MM.1S (cell line): ENCODE results near the gene NQO2.

ENCODE experiments used
- DNase-seq: peaks from one replicate; pipeline ENCODE4 v3.0.0-alpha.2; 2015
- H2AFZ ChIP-seq: fragments of 300-600 bp; sonication (generic); 2 replicates; pipeline ENCODE4 v1.6.0; 2016; ENCODE audit warnings: antibody characterized with exemption, low read length
- H3F3A ChIP-seq: fragments of 300-600 bp; sonication (generic); 2 replicates; pipeline ENCODE4 v1.6.1; 2016; ENCODE audit warnings: mild to moderate bottlenecking, antibody characterized with exemption, low read length, moderate library complexity, mixed read lengths; ENCODE audit not compliant: insufficient read depth
- H3K27ac ChIP-seq: fragments of 300-600 bp; sonication (generic); 2 replicates; pipeline ENCODE4 v1.5.1; 2016; ENCODE audit warnings: mild to moderate bottlenecking, low read length
- H3K27me3 ChIP-seq: fragments of 300-600 bp; sonication (generic); replicated peaks from 2 replicates; pipeline ENCODE4 v1.6.0; 2016; ENCODE audit warnings: low read length; ENCODE audit not compliant: insufficient read depth
- H3K36me3 ChIP-seq: fragments of 300-600 bp; sonication (generic); replicated peaks from 2 replicates; pipeline ENCODE4 v1.6.1; 2016; ENCODE audit warnings: mild to moderate bottlenecking, low read length, mixed read lengths; ENCODE audit not compliant: insufficient read depth
- H3K4me1 ChIP-seq: fragments of 300-600 bp; sonication (generic); 2 replicates; pipeline ENCODE4 v1.6.1; 2016; ENCODE audit warnings: low read length, mixed read lengths
- H3K4me2 ChIP-seq: fragments of 300-600 bp; sonication (generic); 2 replicates; pipeline ENCODE4 v1.6.0; 2016; ENCODE audit warnings: low read depth, low read length
- H3K4me3 ChIP-seq: fragments of 300-600 bp; sonication (generic); 2 replicates; pipeline ENCODE4 v1.5.1; 2016; ENCODE audit warnings: low read length, mixed read lengths
- H3K79me2 ChIP-seq: fragments of 300-600 bp; sonication (generic); 2 replicates; pipeline ENCODE4 v1.6.1; 2016; ENCODE audit warnings: mixed run types, low read length, mixed read lengths
- H3K9ac ChIP-seq: fragments of 300-600 bp; sonication (generic); 2 replicates; pipeline ENCODE4 v1.6.1; 2016; ENCODE audit warnings: low read length, mixed read lengths
- H3K9me2 ChIP-seq: fragments of 300-600 bp; sonication (generic); replicated peaks from 2 replicates; pipeline ENCODE4 v1.6.1; 2016; ENCODE audit warnings: mild to moderate bottlenecking, low read length, mixed read lengths; ENCODE audit not compliant: insufficient read depth
- H3K9me3 ChIP-seq: fragments of 300-600 bp; sonication (generic); replicated peaks from 2 replicates; pipeline ENCODE4 v1.6.1; 2016; ENCODE audit warnings: mild to moderate bottlenecking, low read length, mixed read lengths; ENCODE audit not compliant: insufficient read depth
- H4K20me1 ChIP-seq: fragments of 300-600 bp; sonication (generic); 2 replicates; pipeline ENCODE4 v1.6.1; 2016; ENCODE audit warnings: mild to moderate bottlenecking, low read length, moderate library complexity, mixed read lengths; ENCODE audit not compliant: insufficient read depth
- CTCF ChIP-seq: fragments of 300-600 bp; sonication (generic); IDR thresholded peaks from 2 replicates; pipeline ENCODE4 v1.5.1; 2016; ENCODE audit warnings: antibody characterized with exemption, low read length, mixed read lengths
- EZH2 ChIP-seq: fragments of 300-600 bp; sonication (generic); optimal IDR thresholded peaks from 2 replicates; pipeline ENCODE3; 2017; ENCODE audit warnings: low read depth, mild to moderate bottlenecking, antibody characterized with exemption, low read length, mixed read lengths
- EZH2phosphoT487 ChIP-seq: fragments of 300-600 bp; sonication (generic); IDR thresholded peaks from 2 replicates; pipeline ENCODE4 v1.6.1; 2018; ENCODE audit warnings: antibody characterized with exemption, low read length

NQO2 gene

GRCh38 chr6:2976060-2976459 is 23.6 kb upstream of the NQO2 start:
- peaks cover 14% of the 10 kb centered on the region for H3F3A ChIP-seq
- H4K20me1 ChIP-seq, result no peaks in the 10 kb centered on the region
- H3K4me1 ChIP-seq, result peaks cover 11% of the 10 kb centered on the region
- peak overlapping the region; percentile 83 for H3K4me2 ChIP-seq
- H3K9ac ChIP-seq, result peak overlapping the region; percentile 24; the same call in 1 of the 2 replicates
- peak overlapping the region; percentile 55 for H3K4me3 ChIP-seq
- H3K9me2 ChIP-seq, result no peaks in the 10 kb centered on the region
- peak overlapping the region; percentile 71 for H3K27ac ChIP-seq
- H2AFZ ChIP-seq, result peak overlapping the region; percentile 64
- no peaks in the 10 kb centered on the region for H3K79me2 ChIP-seq
- no peaks in the 10 kb centered on the region for H3K9me3 ChIP-seq
- no peaks in the 10 kb centered on the region for H3K36me3 ChIP-seq
- TF ChIP-seq EZH2 (no peak), CTCF (no peak), EZH2phosphoT487 (no peak)
- no peaks in the 10 kb centered on the region for H3K27me3 ChIP-seq
- DNase-seq, result peak; percentile 76

GRCh38 chr6:2976571-2977085 is 23.1 kb upstream of the NQO2 start:
- TF ChIP-seq EZH2, result no peak
- TF ChIP-seq EZH2phosphoT487, result no peak
- no peak for TF ChIP-seq CTCF
- DNase-seq, result no peak
- H3K4me2 ChIP-seq, result peak overlapping the region; percentile 83

GRCh38 chr6:2977290-2977689 is 22.4 kb upstream of the NQO2 start:
- H3K4me2 ChIP-seq, result no peak overlapping the region
- H3K4me1 ChIP-seq, result peaks cover 11% of the 10 kb centered on the region
- H3K9me2 ChIP-seq, result no peaks in the 10 kb centered on the region
- H3K36me3 ChIP-seq, result no peaks in the 10 kb centered on the region
- TF ChIP-seq EZH2phosphoT487 (no peak), CTCF (no peak), EZH2 (no peak)
- no peaks in the 10 kb centered on the region for H3K9me3 ChIP-seq
- no peak overlapping the region for H3K9ac ChIP-seq
- no peak overlapping the region for H3K4me3 ChIP-seq
- no peaks in the 10 kb centered on the region for H4K20me1 ChIP-seq
- DNase-seq, result no peak
- no peaks in the 10 kb centered on the region for H3K79me2 ChIP-seq
- no peak overlapping the region for H2AFZ ChIP-seq
- H3K27ac ChIP-seq, result no peak overlapping the region
- peaks cover 14% of the 10 kb centered on the region for H3F3A ChIP-seq
- no peaks in the 10 kb centered on the region for H3K27me3 ChIP-seq

More at GRCh38 chr6:2976571-2977085, 23.1 kb upstream of the NQO2 start:
- no peaks in the 10 kb centered on the region for H3K79me2 ChIP-seq
- peak overlapping the region; percentile 71 for H3K27ac ChIP-seq
- H3K9ac ChIP-seq, result peak overlapping the region; percentile 24; the same call in 1 of the 2 replicates
- no peaks in the 10 kb centered on the region for H4K20me1 ChIP-seq
- H3K27me3 ChIP-seq, result no peaks in the 10 kb centered on the region
- no peaks in the 10 kb centered on the region for H3K9me3 ChIP-seq
- H3K9me2 ChIP-seq, result no peaks in the 10 kb centered on the region
- peak overlapping the region; percentile 55 for H3K4me3 ChIP-seq
- peaks cover 14% of the 10 kb centered on the region for H3F3A ChIP-seq
- no peaks in the 10 kb centered on the region for H3K36me3 ChIP-seq
- peak overlapping the region; percentile 64 for H2AFZ ChIP-seq
- H3K4me1 ChIP-seq, result peaks cover 11% of the 10 kb centered on the region
